GM11168 (cell line): ENCODE measurements around the gene SRP68.
"Not testable (repeated sequence)": the region's sequence is repeated elsewhere in the genome, so short reads cannot be mapped to it uniquely, and the experiment has no call there.

Experiments used
- in situ Hi-C: fragments of 300-500 bp; cut with MboI; formaldehyde crosslinking; loops from one replicate; pipeline ENCODE4 v1.12.0; 2022; ENCODE audit warnings: low sequenced_read_pairs; ENCODE audit not compliant: unreplicated experiment

SRP68 gene

GRCh38 chr17:76078370-76078769, 6.1 kb upstream of the SRP68 start:
- in situ Hi-C loops, result not testable (repeated sequence)

GRCh38 chr17:76077584-76078110, 5.3 kb upstream of the SRP68 start:
- in situ Hi-C loops, result no loop called here

- in situ Hi-C loops, result no loop called here
These were observed 4.7 kb upstream of the SRP68 start for GRCh38 chr17:76076765-76077583.

- in situ Hi-C loops, result no loop called here
These were observed 3.9 kb upstream of the SRP68 start for GRCh38 chr17:76076146-76076764.

- in situ Hi-C loops, result no loop called here
These were observed 3.2 kb upstream of the SRP68 start for GRCh38 chr17:76075364-76076145.

- in situ Hi-C loops, result no loop called here
These were observed 2.4 kb upstream of the SRP68 start, which contains the start of gene GALR2 for GRCh38 chr17:76074390-76075363. Gene GALR2, plus strand, starts transcription at chr17:76074781. Its CDS starts 103 bp downstream, at chr17:76074884.

- in situ Hi-C loops, result no loop called here
These were observed 678 bp downstream of the SRP68 start for GRCh38 chr17:76071531-76072147.

- in situ Hi-C loops, result no loop called here
These were observed 6.5 kb downstream of the SRP68 start for GRCh38 chr17:76065775-76066174.

- in situ Hi-C loops, result no loop called here
These were observed 8.3 kb downstream of the SRP68 start for GRCh38 chr17:76063875-76064546.

GRCh38 chr17:76058264-76058663, 14.1 kb downstream of the SRP68 start:
- in situ Hi-C loops, result not testable (repeated sequence)

- in situ Hi-C loops, result no loop called here
These were observed 15.4 kb downstream of the SRP68 start for GRCh38 chr17:76056882-76057281.

- in situ Hi-C loops, result no loop called here
These were observed 18.2 kb downstream of the SRP68 start for GRCh38 chr17:76054112-76054476.

- in situ Hi-C loops, result no loop called here
These were observed 18.8 kb downstream of the SRP68 start for GRCh38 chr17:76053246-76054111.

- in situ Hi-C loops, result no loop called here
These were observed 20.8 kb downstream of the SRP68 start for GRCh38 chr17:76051561-76051960.

GRCh38 chr17:76050538-76051467, 21.5 kb downstream of the SRP68 start:
- in situ Hi-C loops, result no loop called here

- in situ Hi-C loops, result no loop called here
These were observed 22.3 kb downstream of the SRP68 start for GRCh38 chr17:76049836-76050537.
